Thymus (tissue), 11 donors: ENCODE data around the gene PPP1R3A. TPM values are rescaled to one million over a fixed set of nuclear protein-coding genes. Genes with fewer than 3 reads are reported as not detected.

Experiments
- DNase-seq, 9 donors: peaks; one replicate each; pipeline ENCODE4 v3.0.0-alpha.2; 2013; ENCODE audit warnings: low spot score in 9 of 9, low read depth in 6 of 9, missing footprints in 1 of 9
- H3K27ac ChIP-seq, 2 donors: one replicate each; pipeline ENCODE4 v1.5.1; 2013; ENCODE audit warnings: control low read depth in 1 of 2, low read depth in 1 of 2, low read length in 1 of 2, mild to moderate bottlenecking in 1 of 2, moderate library complexity in 1 of 2
- H3K27me3 ChIP-seq, 2 donors: one replicate each; pipeline ENCODE4 v1.5.1; 2013; ENCODE audit warnings: low read length in 1 of 2; ENCODE audit not compliant: control insufficient read depth in 2 of 2, insufficient read depth in 1 of 2
- H3K36me3 ChIP-seq, 2 donors: one replicate each; pipeline ENCODE4 v1.5.1; 2013; ENCODE audit warnings: low read length in 1 of 2, mild to moderate bottlenecking in 1 of 2, moderate library complexity in 1 of 2; ENCODE audit not compliant: control insufficient read depth in 2 of 2, insufficient read depth in 2 of 2
- H3K4me1 ChIP-seq, 2 donors: one replicate each; pipeline ENCODE4 v1.5.1; 2013; ENCODE audit warnings: low read length in 2 of 2; ENCODE audit not compliant: control insufficient read depth in 2 of 2, insufficient read depth in 2 of 2
- H3K4me3 ChIP-seq, 2 donors: one replicate each; pipeline ENCODE4 v1.5.1; 2013; ENCODE audit warnings: low read length in 2 of 2, control low read depth in 1 of 2, mild to moderate bottlenecking in 1 of 2
- H3K9me3 ChIP-seq, 2 donors: one replicate each; pipeline ENCODE4 v1.5.1; 2013; ENCODE audit warnings: low read length in 1 of 2, mild to moderate bottlenecking in 1 of 2; ENCODE audit not compliant: control insufficient read depth in 2 of 2, insufficient read depth in 1 of 2
- WGBS: extraction: QIAGEN DNeasy Blood & Tissue Kit; methylation state at CpG from one replicate; pipeline ENCODE4 v1.1.7; 2013; 5-methylcytosine and 5-hydroxymethylcytosine counted together
- polyA plus RNA-seq: library from polyadenylated mRNA; stranded (reverse); fragments of 200-250 nt; gene quantifications from one replicate; pipeline ENCODE4 v1.2.3, GENCODE V29; 2013
- total RNA-seq: library from RNA; stranded (reverse); fragments of 120-200 nt; gene quantifications from one replicate; pipeline ENCODE4 v1.2.4, GENCODE V29; 2013
- donor health status: healthy.

Gene PPP1R3A
- total and polyA plus RNA-seq, 2 donors: under 0.01 to 0.05 TPM

- no peaks in the 10 kb centered on the region for H3K36me3 ChIP-seq
- WGBS: 92% methylated on average over 2 of the region's 2 CpGs
- H3K9me3 ChIP-seq: no peaks in the 10 kb centered on the region
- H3K27ac ChIP-seq: no peak overlapping the region
- H3K4me3 ChIP-seq: no peak overlapping the region
- H3K27me3 ChIP-seq: no peaks in the 10 kb centered on the region
- DNase-seq: no peak
- no peaks in the 10 kb centered on the region for H3K4me1 ChIP-seq
These were observed 51.5 kb downstream of the PPP1R3A start for GRCh38 chr7:113867325-113867724.

- Histone ChIP-seq H3K9me3 (peaks cover 0 to 10% of the 10 kb centered on the region in 2 donors), H3K27ac (no peak overlapping the region), H3K4me1 (no peaks in the 10 kb centered on the region), H3K27me3 (no peaks in the 10 kb centered on the region), H3K36me3 (no peaks in the 10 kb centered on the region), H3K4me3 (no peak overlapping the region)
- no peak for DNase-seq
- 94% methylated on average over 2 of the region's 2 CpGs for WGBS
These were observed 62.8 kb downstream of the PPP1R3A start for GRCh38 chr7:113856010-113856409.

GRCh38 chr7:113840954-113841353, 77.9 kb downstream of the PPP1R3A start:
- no peak overlapping the region for H3K4me3 ChIP-seq
- H3K27ac ChIP-seq: no peak overlapping the region
- H3K9me3 ChIP-seq: no peaks in the 10 kb centered on the region
- H3K4me1 ChIP-seq: no peaks in the 10 kb centered on the region
- no peaks in the 10 kb centered on the region for H3K36me3 ChIP-seq
- H3K27me3 ChIP-seq: no peaks in the 10 kb centered on the region
- 78% methylated on average over 3 of the region's 3 CpGs for WGBS
- DNase-seq: no peak

- no peaks in the 10 kb centered on the region for H3K4me1 ChIP-seq
- H3K4me3 ChIP-seq: no peak overlapping the region
- no peak for DNase-seq
- 86% methylated on average over 2 of the region's 2 CpGs for WGBS
- H3K9me3 ChIP-seq: no peaks in the 10 kb centered on the region
- no peaks in the 10 kb centered on the region for H3K36me3 ChIP-seq
- H3K27me3 ChIP-seq: no peaks in the 10 kb centered on the region
- H3K27ac ChIP-seq: no peak overlapping the region
These were observed 83.4 kb downstream of the PPP1R3A start for GRCh38 chr7:113835367-113835766.

- no peaks in the 10 kb centered on the region for H3K36me3 ChIP-seq
- no peaks in the 10 kb centered on the region for H3K4me1 ChIP-seq
- no peak overlapping the region for H3K4me3 ChIP-seq
- no peak overlapping the region for H3K27ac ChIP-seq
- DNase-seq: no peak
- H3K27me3 ChIP-seq: no peaks in the 10 kb centered on the region
- no peaks in the 10 kb centered on the region for H3K9me3 ChIP-seq
- WGBS: 97% methylated on average over 1 of the region's 1 CpG
These were observed 86.5 kb downstream of the PPP1R3A start for GRCh38 chr7:113832196-113832745.

GRCh38 chr7:113831556-113831955, 87.3 kb downstream of the PPP1R3A start:
- H3K36me3 ChIP-seq: no peaks in the 10 kb centered on the region
- no peaks in the 10 kb centered on the region for H3K9me3 ChIP-seq
- DNase-seq: no peak
- no peaks in the 10 kb centered on the region for H3K27me3 ChIP-seq
- no peaks in the 10 kb centered on the region for H3K4me1 ChIP-seq
- no peak overlapping the region for H3K27ac ChIP-seq
- H3K4me3 ChIP-seq: no peak overlapping the region
- 71% methylated on average over 1 of the region's 1 CpG for WGBS

GRCh38 chr7:113828581-113828980, 90.2 kb downstream of the PPP1R3A start:
- Histone ChIP-seq H3K36me3 (no peaks in the 10 kb centered on the region), H3K27me3 (no peaks in the 10 kb centered on the region), H3K4me3 (no peak overlapping the region), H3K4me1 (no peaks in the 10 kb centered on the region), H3K27ac (no peak overlapping the region), H3K9me3 (no peaks in the 10 kb centered on the region)
- no peak for DNase-seq
- WGBS: 58% methylated on average over 3 of the region's 3 CpGs
